GM19043 (cell line): ENCODE measurements around the gene FAM168A.

Experiments
- ATAC-seq: cut with Tn5 transposase; IDR thresholded peaks from one replicate; pipeline ENCODE4 v1.9.1; 2021; ENCODE audit warnings: low read depth; ENCODE audit not compliant: unreplicated experiment

Gene FAM168A

GRCh38 chr11:73382747-73383146 is 215.2 kb downstream of the FAM168A start:
- ATAC-seq: no peak

- ATAC-seq: no peak
Measured at GRCh38 chr11:73382183-73382582, 215.7 kb downstream of the FAM168A start.

- ATAC-seq: no peak
Measured at GRCh38 chr11:73381589-73381988, 216.3 kb downstream of the FAM168A start.

DNA sequence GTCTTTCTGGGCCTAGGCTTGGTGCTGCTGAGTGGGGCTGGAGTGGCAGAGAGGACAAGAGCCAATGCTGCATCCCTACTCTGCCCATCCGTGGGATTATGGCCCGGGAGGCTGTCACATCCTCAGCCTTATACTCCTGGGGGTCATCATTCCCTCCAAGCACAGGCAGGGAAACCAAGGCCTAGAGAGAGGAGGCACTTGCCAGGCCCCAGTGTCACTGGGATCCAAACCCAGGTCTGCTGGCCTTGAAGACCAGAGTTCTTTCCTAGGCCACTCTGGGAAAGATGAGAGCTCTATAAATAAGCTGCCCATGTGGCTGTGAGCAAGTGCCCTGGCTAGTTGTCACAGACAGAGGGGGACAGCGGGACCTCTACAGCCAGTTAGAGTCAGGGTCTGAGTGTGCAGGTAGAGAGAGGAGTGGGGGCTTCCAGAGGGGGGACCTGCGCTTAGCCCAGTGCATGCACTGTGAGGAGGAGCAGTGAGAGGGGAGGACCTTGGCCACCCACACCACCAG is 217.0 kb downstream of the FAM168A start:
- no peak for ATAC-seq

- no peak for ATAC-seq
Measured at GRCh38 chr11:73380331-73380730, 217.6 kb downstream of the FAM168A start.

GRCh38 chr11:73379189-73379880 is 218.6 kb downstream of the FAM168A start:
- no peak for ATAC-seq

- ATAC-seq: no peak
Measured at GRCh38 chr11:73376803-73377629, 220.9 kb downstream of the FAM168A start.

GRCh38 chr11:73376160-73376802 is 221.6 kb downstream of the FAM168A start, which contains the start of gene RELT:
TSS of gene RELT (plus strand) at chr11:73376399. CDS start at chr11:73389137, 12,738 bp downstream.
- ATAC-seq: peak; percentile 65

DNA sequence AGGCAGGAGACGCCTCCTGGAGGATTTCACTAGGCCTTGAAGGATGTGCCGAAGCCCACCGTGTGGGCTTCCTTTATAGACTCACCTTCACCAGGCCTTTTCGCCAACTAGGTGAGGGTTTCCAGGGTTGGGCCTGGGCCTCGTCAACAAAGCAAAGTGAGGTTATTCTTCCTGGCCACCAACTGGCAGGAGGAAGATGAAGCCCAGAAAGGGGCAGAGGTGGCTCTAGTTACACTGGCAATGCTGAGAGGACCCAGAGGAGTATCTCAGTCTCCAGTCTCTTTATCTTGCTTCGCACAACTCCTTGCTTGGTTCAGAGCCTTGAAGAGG is 222.1 kb downstream of the FAM168A start:
- ATAC-seq: no peak

GRCh38 chr11:73374151-73374550 is 223.8 kb downstream of the FAM168A start:
- no peak for ATAC-seq

DNA sequence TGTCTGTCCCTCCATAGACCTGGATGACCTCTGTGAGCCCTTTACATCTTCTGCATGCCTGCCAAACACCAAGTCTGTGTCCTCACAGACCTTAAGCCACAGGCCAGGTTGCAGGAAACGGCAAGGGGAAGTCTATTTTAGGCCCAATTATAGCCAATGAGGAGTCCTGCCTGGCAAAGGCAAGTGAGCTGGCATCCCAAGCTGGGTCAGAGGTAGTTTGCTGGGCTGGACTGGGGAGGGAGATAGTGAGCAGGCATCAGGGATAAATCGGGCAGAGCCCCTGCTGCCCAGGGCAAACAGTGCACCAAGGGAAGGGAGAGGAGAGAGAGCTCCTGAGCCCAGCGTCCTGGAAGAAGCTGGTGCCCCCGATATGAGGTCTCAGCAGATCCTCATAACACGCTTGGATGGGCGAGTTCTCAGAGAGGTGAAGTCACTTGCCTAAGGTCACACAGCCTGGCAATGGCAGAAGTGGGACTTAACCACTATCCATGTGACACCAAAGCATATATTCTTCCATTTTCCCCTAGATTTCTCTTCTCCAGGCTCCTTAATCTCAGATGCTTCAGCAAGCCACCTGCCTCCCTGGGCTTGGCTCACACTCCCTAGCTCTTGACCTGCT is 225.4 kb downstream of the FAM168A start:
- no peak for ATAC-seq

- no peak for ATAC-seq
Measured at GRCh38 chr11:73367482-73368024, 230.4 kb downstream of the FAM168A start.

DNA sequence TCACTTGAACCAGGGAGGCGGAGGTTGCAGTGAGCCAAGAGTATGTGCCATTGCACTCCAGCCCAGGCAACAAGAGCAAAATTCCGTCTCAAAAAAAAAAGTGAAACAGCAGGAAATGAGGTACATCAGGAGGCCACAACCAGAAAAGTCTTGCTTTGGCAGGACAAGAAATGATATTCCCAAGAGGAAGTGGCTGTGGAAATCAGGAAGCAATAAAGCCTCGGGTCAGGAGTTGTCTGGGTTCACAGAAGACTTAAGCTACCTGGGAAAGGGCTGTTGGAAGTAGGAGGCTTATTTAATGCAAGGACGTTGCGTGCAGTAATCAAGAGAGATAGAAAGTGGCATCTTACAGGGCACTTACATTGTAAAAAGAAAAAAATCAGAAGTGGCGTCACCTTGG is 231.0 kb downstream of the FAM168A start:
- no peak for ATAC-seq

DNA sequence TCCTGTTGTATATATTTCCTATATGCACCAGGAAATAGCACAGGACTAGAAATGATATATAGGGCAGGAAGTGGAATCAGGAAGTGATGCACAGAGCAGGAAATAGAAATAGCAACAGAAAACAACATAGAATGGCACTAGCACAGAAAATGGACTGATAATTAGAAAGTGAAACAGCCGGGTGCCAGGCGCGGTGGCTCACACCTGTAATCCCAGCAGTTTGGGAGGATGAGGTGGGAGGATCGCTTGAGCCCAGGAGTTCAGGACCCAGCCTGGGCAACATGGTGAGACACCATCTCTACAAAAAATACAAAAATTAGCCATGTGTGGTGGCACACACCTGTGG is 231.7 kb downstream of the FAM168A start:
- no peak for ATAC-seq

GRCh38 chr11:73365352-73366264 is 232.3 kb downstream of the FAM168A start:
- no peak for ATAC-seq

GRCh38 chr11:73363147-73363546 is 234.8 kb downstream of the FAM168A start:
- ATAC-seq: no peak

DNA sequence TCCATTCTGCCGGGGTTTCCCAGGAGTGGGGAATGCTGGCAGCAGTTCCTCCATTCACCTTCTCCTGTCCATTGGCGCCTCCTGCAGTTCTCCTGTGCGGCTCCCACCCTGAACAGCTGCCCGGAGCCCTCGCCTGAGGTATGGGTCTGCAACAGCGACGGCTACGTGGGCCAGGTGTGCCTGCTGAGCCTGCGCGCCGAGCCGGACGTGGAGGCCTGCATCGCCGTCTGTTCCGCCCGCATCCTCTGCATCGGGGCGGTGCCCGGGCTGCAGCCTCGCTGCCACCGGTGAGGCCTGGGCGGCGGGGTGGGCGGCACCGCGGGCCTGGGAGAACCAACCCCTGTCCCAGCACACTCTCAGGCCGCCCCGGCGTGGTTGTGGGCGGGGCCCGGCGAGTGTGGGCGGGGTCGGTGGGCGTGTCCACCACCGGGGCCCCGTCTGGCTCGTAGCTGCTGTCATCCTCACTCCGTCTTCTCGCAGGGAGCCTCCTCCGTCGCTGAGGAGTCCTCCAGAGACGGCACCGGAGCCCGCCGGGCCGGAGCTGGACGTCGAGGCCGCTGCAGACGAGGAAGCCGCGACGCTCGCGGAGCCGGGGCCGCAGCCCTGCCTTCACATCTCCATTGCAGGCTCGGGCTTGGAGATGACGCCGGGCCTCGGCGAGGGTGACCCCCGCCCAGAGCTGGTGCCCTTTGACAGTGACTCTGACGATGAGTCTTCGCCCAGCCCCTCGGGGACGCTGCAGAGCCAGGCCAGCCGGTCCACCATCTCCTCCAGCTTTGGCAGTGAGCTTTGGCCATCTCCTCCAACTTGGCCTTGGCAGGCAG is 235.7 kb downstream of the FAM168A start:
- no peak for ATAC-seq

GRCh38 chr11:73360743-73361369 is 237.1 kb downstream of the FAM168A start:
- no peak for ATAC-seq
